Adrenal gland (tissue), 12 donors: ENCODE measurements around the gene ALDH3B1. TPM values are rescaled to one million over a fixed set of nuclear protein-coding genes. Genes with fewer than 3 reads are reported as not detected.

Experiments
- DNase-seq, 7 donors: peaks; one replicate each; pipeline ENCODE4 v3.0.0-alpha.2; 2019 to 2020
- H3K27ac ChIP-seq, 5 donors: fragments of 200-600 bp; sonication (generic) in 4 of 5; 1 replicate in 3 of 5; 2 replicates in 2 of 5; pipeline versions ENCODE4 v1.5.1 to v1.8.0; 2016 to 2020; ENCODE audit warnings: mild to moderate bottlenecking in 1 of 5
- H3K27me3 ChIP-seq: fragments of 200-600 bp; 2 replicates; pipeline ENCODE4 v1.8.0; 2021
- H3K36me3 ChIP-seq, 2 donors: fragments of 200-600 bp; replicated peaks in 1 of 2; 1 replicate in 1 of 2; 2 replicates in 1 of 2; pipeline versions ENCODE4 v1.5.1 to v1.8.0; 2018 to 2022
- H3K4me1 ChIP-seq, 2 donors: fragments of 200-600 bp; replicated peaks in 1 of 2; 1 replicate in 1 of 2; 2 replicates in 1 of 2; pipeline versions ENCODE4 v1.5.1 to v1.8.0; 2018 to 2021
- H3K4me3 ChIP-seq, 4 donors: fragments of 200-600 bp; sonication (generic) in 3 of 4; one replicate each; pipeline ENCODE4 v1.5.1; 2016 to 2018
- H3K9me3 ChIP-seq, 3 donors: fragments of 200-600 bp; sonication (generic) in 1 of 3; replicated peaks in 1 of 3; 1 replicate in 2 of 3; 2 replicates in 1 of 3; pipeline versions ENCODE4 v1.5.1 to v1.8.0; 2016 to 2021
- CTCF ChIP-seq, 6 experiments: fragments of 450-650 bp in 4 of 6; fragments of 200-600 bp in 2 of 6; sonication (generic) in 1 of 6; IDR thresholded peaks; 1 replicate in 5 of 6; 2 replicates in 1 of 6; pipeline versions ENCODE4 v1.5.1 to v1.8.0; 2016 to 2021; ENCODE audit warnings: antibody characterized with exemption in 6 of 6, mild to moderate bottlenecking in 2 of 6, moderate library complexity in 1 of 6
- POLR2A ChIP-seq, 2 donors: fragments of 450-650 bp; IDR thresholded peaks; one replicate each; pipeline ENCODE4 v1.6.1; 2017; ENCODE audit warnings: antibody characterized with exemption in 2 of 2, mild to moderate bottlenecking in 2 of 2, moderate library complexity in 1 of 2
- WGBS, 4 donors: extraction: QIAGEN DNeasy Blood & Tissue Kit in 2 of 4; methylation state at CpG; one replicate each; pipeline versions ENCODE4 v1.1.5 to v1.1.7; 2013 to 2017; 5-methylcytosine and 5-hydroxymethylcytosine counted together
- intact Hi-C, 2 donors: fragments of 100-400 bp; cut with DNase I; formaldehyde crosslinking; loops; one replicate each; pipeline versions ENCODE4 v1.14.1 to v1.15.0; 2022 to 2023
- polyA plus RNA-seq, 3 donors: library from polyadenylated mRNA; stranded (reverse); fragments of 200-250 nt in 2 of 3; fragments of 350-450 nt in 1 of 3; fragmentation: Illumina TruSeq in 1 of 3; extraction: RNeasy Lipid Tissue Mini Kit (QIAGEN cat#74804) in 1 of 3; gene quantifications; one replicate each; pipeline ENCODE4 v1.2.3, GENCODE V29; 2013 to 2014
- total RNA-seq, 9 donors: library from RNA; depleted of rRNA in 4 of 9; stranded (reverse); fragments of >200 nt in 4 of 9; fragments of 120-200 nt in 1 of 9; fragmentation: NEBNext Ultra II Directional in 1 of 9; extraction: Animal tissue kit (Norgen Biotek cat#: 25700) in 1 of 9; gene quantifications; one replicate each; pipeline versions ENCODE4 v1.1.0 to v1.2.4, GENCODE V29; 2013 to 2023
- donor health status: healthy with polysubstance abuse.
- donor health status: Bipolar disorder and iron deficiency.
- donor health status: DM: yes; HTN: yes; CAD: no.
- donor health status: DM: no; HTN: no; CAD: no.
- donor health status: DM: no; HTN: no; CAD: no.
- donor health status: DM: yes; HTN: yes; CAD: no.

The ALDH3B1 gene
- total and polyA plus RNA-seq, 12 donors = 0.72 to 70.3 (median 51.6) TPM

- DNase-seq = no peak
- no peaks in the 10 kb centered on the region for H3K9me3 ChIP-seq
- no peak overlapping the region for H3K27ac ChIP-seq
- no peaks in the 10 kb centered on the region for H3K27me3 ChIP-seq
- H3K36me3 ChIP-seq = peaks cover 0 to 5% of the 10 kb centered on the region in 2 donors
- TF ChIP-seq POLR2A (IDR thresholded peaks at IDR 0.05) = no peak
- no peak for TF ChIP-seq CTCF (IDR thresholded peaks at IDR 0.05)
- WGBS, 4 donors = 70 to 90% (median 80%) methylated on average over 5 of the region's 5 CpGs
- peaks cover 15 to 34% of the 10 kb centered on the region in 2 donors for H3K4me1 ChIP-seq
- intact Hi-C loops = no loop called here
- no peak overlapping the region for H3K4me3 ChIP-seq
Measured at GRCh38 chr11:68025047-68025446, 14.9 kb downstream of the ALDH3B1 start.

- Histone ChIP-seq H3K36me3 (peaks cover 0 to 4% of the 10 kb centered on the region in 2 donors), H3K27me3 (no peaks in the 10 kb centered on the region), H3K4me3 (no peak overlapping the region), H3K27ac (peak overlapping the region in 3 of 5 donors; percentile 34 to 96 (median 81)), H3K4me1 (peaks cover 21 to 27% of the 10 kb centered on the region in 2 donors), H3K9me3 (no peaks in the 10 kb centered on the region)
- DNase-seq = no peak
- WGBS, 4 donors = 84 to 94% (median 89%) methylated on average over 6 to 18 of the region's 18 CpGs
- TF ChIP-seq CTCF (IDR thresholded peaks at IDR 0.05) = no peak
- TF ChIP-seq POLR2A (IDR thresholded peaks at IDR 0.05) = no peak
- intact Hi-C loops = no loop called here
Measured at GRCh38 chr11:68026391-68027105, 16.4 kb downstream of the ALDH3B1 start.

GRCh38 chr11:68027667-68028066 lies 17.5 kb downstream of the ALDH3B1 start:
- WGBS, 4 donors = 69 to 96% (median 71%) methylated on average over 15 to 21 of the region's 21 CpGs
- no peaks in the 10 kb centered on the region for H3K9me3 ChIP-seq
- peaks cover 31 to 38% of the 10 kb centered on the region in 2 donors for H3K4me1 ChIP-seq
- no peak overlapping the region for H3K4me3 ChIP-seq
- no peaks in the 10 kb centered on the region for H3K27me3 ChIP-seq
- intact Hi-C loops = no loop called here
- DNase-seq = no peak
- no peak for TF ChIP-seq CTCF (IDR thresholded peaks at IDR 0.05)
- TF ChIP-seq POLR2A (IDR thresholded peaks at IDR 0.05) = no peak
- peak overlapping the region in 4 of 5 donors; percentile 77 to 98 (median 88) for H3K27ac ChIP-seq
- peaks cover 0 to under 1% of the 10 kb centered on the region in 2 donors for H3K36me3 ChIP-seq

GRCh38 chr11:68028802-68029545 lies 18.8 kb downstream of the ALDH3B1 start:
- WGBS, 4 donors = 79 to 85% (median 81%) methylated on average over 12 of the region's 12 CpGs
- intact Hi-C loops = no loop called here
- Histone ChIP-seq H3K27ac (peak overlapping the region; percentile 42 to 98 (median 81)), H3K4me1 (peaks cover 42 to 49% of the 10 kb centered on the region in 2 donors), H3K36me3 (peaks cover 0 to 13% of the 10 kb centered on the region in 2 donors), H3K4me3 (no peak overlapping the region), H3K9me3 (no peaks in the 10 kb centered on the region), H3K27me3 (no peaks in the 10 kb centered on the region)
- DNase-seq = no peak
- TF ChIP-seq CTCF (IDR thresholded peaks at IDR 0.05) = no peak
- no peak for TF ChIP-seq POLR2A (IDR thresholded peaks at IDR 0.05)
